Fibroblast of skin of back (primary cell): ENCODE data around the gene TSPAN31.

ENCODE experiments used
- DNase-seq: peaks from one replicate; pipeline ENCODE4 v3.0.0-alpha.2; 2013

The TSPAN31 gene

DNA sequence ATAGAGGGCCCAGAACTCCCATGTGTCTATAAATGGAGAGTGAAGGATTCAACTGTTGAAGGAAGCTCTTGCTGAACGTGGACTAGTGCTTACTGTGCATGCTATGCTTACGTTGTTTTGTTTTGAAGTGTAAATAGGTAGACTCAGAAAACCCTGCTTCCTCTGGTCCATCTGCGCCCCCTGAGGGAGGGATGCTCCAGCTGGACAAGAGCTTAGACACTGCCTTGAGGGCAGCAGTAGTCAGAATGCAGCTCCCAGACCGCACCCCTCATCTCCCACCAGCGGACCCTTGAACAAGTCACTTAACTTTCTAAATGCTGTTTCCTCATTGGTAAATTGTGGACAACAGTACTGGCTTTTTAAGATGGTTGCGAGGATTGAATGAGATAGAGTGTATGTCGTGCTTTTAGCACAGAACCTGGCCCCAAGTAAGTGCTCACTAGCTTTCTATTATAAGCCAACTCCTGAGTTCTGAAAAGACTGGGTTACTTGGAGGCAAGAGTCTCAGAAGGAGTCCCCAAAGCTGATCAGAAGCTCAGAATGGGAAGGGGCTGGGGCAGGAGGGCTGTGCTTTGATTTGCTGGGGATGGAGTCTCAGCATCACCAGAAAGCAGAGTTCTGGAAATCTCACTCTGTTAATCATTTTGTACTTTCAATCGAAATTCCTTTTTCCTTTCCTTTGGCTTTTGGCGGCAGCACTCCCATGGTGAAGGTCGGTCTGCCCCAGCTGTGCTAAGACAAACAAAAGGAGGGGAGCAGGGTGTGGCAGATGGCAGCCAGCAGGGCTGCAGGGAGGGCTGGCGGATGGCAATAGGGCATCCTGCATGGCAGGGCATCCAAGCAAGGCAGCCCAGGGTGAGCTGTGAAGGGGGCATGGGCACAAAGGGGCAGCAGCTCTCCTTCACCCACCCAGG is 21.9 kb upstream of the TSPAN31 start:
- no peak for DNase-seq

GRCh38 chr12:57723630-57723962 is 21.2 kb upstream of the TSPAN31 start:
- no peak for DNase-seq

- DNase-seq = no peak
Observed at GRCh38 chr12:57724003-57724935, 20.6 kb upstream of the TSPAN31 start.

GRCh38 chr12:57724936-57725740 is 19.7 kb upstream of the TSPAN31 start:
- no peak for DNase-seq

GRCh38 chr12:57725851-57726150 is 19.0 kb upstream of the TSPAN31 start:
- DNase-seq = no peak

- DNase-seq = peak; percentile 87
Observed at GRCh38 chr12:57726151-57726883, 18.5 kb upstream of the TSPAN31 start.

GRCh38 chr12:57726884-57727757 is 17.7 kb upstream of the TSPAN31 start:
- no peak for DNase-seq

GRCh38 chr12:57727758-57728395 is 17.0 kb upstream of the TSPAN31 start:
- DNase-seq = no peak

GRCh38 chr12:57729321-57729844 is 15.5 kb upstream of the TSPAN31 start:
- no peak for DNase-seq

DNA sequence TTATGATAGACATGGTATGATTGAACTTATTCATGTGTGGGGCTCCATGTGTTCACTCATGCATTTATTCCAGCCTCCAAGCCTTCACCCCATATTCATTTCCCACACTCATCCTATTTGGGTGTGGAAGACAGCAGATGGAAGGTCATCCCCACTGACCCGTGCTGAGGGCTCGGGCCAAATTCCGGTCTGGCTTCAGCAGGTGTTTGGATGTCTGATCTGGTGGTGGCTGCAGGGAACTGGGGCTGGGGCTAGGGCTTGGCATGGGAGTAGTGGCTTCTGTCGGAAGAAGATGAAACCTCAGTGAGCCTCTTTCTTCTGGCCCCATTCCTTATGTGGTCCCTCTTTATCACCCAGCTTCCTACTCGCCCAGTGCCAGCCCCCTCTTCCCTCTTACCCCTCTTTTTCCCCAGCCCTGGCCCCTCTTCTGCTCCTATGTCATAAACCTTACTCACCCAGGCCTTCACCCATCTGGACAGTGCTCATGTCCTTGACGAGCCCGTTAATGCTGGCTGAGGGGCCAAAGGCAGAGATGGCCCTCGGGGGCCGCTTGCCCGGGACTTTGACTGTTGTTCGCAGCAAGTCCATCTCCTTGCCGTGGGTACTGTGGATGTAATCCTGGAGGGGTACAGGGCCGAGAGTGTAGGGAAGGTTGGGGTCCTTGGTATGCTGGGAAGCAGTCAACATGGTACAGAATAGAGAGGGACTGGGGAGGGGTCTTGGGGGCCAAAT is 14.3 kb upstream of the TSPAN31 start:
- DNase-seq = no peak

DNA sequence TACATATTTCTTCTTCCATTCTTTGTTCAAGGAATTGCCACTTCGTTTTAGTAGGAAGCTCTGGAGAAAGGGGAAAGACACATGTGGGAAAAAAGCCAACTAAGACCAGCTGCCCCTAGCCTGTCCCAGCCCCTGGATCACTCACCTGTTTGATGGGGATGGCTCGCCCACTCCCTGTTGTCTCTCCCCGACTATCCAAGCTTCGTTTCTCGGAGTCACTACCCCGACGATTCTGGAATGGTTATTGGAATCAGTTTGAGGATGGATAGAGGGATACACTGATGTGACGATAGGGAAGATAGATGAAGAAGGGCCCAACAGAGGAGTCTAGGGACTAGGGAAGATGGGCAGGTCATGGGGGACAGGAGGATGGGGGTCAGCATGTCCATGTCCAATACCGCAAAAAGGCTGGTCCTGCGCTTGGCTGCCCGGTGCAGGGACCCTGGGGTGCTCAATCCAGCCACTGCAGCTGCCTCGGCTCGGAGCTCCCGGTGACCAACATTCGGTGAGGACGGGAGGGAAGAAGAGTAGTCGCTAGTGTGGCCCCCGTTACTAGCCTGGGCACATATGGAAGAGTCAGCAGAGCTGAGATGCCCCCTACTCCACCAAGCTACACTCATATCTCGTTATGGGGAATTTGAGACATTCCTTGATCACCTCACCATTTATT is 13.3 kb upstream of the TSPAN31 start:
- DNase-seq = no peak

- DNase-seq = no peak
Observed at GRCh38 chr12:57732270-57732669, 12.6 kb upstream of the TSPAN31 start.

DNA sequence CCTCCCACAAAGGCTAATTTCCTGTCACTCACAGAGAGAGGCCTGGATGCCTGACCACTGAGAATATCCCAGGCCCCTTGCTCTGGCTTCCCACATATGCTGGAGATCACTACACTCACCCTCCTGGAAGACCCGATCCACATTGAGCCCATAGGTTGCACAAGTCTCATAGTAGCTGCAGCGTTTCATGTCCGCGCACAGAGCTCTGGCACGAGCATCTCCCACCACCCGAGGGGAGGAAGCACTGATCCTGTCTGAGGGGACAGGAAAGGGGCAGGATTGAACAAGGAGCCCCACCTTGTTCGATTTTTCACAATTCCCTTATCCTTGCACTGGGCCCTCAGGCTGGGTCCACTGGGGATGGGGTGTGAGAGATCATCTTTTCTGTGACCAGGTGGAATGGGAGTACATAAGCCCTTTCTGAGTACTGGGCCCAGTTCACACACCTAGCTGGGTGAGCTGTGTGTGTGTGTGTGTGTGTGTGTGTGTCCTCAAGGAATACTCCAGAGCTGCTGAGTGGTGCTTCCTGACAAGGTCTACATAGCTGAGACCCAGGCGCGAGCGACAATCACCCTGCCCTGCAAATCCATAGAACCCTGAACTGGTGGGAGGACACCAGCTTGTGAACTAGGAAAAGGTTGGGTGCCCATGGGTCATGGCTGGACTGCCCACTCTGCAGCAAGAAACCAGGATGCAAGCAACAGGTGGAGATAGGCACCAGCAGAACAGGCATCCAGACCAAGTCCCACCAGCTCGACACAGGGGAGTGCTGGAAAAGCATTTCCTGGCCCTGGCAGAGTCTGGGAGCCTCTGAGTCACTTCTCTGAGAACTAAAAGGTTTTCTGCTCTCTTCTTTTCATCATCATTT is 11.9 kb upstream of the TSPAN31 start:
- DNase-seq = no peak

- no peak for DNase-seq
Observed at GRCh38 chr12:57733928-57734327, 10.9 kb upstream of the TSPAN31 start.

DNA sequence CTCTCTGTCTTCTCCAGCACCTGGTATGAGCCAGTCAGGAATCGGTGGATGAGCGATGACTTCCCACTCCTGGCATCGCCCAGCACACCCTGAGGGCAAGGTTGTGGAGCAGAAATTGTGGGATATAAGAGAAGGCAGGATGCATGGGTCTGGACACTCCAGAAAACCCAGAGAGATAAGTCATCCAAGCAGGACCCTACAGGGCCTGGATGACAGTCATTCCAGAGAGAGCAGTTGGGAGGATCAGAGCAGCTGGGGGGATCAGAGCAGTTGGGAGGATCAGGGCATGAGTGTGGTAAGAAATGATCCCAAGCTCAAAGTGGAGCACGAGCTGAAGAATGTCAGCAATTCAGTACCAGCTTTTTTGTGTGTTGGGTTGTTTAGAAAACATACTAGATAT is 10.2 kb upstream of the TSPAN31 start:
- peak; percentile 42 for DNase-seq

GRCh38 chr12:57735198-57735855 is 9.5 kb upstream of the TSPAN31 start:
- no peak for DNase-seq

GRCh38 chr12:57735952-57736740 is 8.7 kb upstream of the TSPAN31 start:
- DNase-seq = peak; percentile 35
